Sigmoid colon (tissue), 7 donors: Measurements from ENCODE around the gene CCDC122. TPM values are rescaled to one million over a fixed set of nuclear protein-coding genes. Genes with fewer than 3 reads are reported as not detected.

Source experiments
- DNase-seq: peaks from one replicate; pipeline ENCODE4 v3.0.0-alpha.2; 2019
- H3K27ac ChIP-seq, 4 donors: fragments of 200-600 bp; sonication (generic); one replicate each; pipeline ENCODE4 v1.5.1; 2016 to 2019; ENCODE audit warnings: mild to moderate bottlenecking in 1 of 4
- H3K27me3 ChIP-seq, 3 donors: fragments of 200-600 bp; sonication (generic); one replicate each; pipeline ENCODE4 v1.5.1; 2019; ENCODE audit warnings: mild to moderate bottlenecking in 1 of 3
- H3K36me3 ChIP-seq, 4 donors: fragments of 200-600 bp; sonication (generic); one replicate each; pipeline ENCODE4 v1.5.1; 2016 to 2019
- H3K4me1 ChIP-seq, 4 donors: fragments of 200-600 bp; sonication (generic); one replicate each; pipeline ENCODE4 v1.5.1; 2017 to 2019
- H3K4me3 ChIP-seq, 4 donors: fragments of 200-600 bp; sonication (generic); one replicate each; pipeline ENCODE4 v1.5.1; 2017 to 2019; ENCODE audit warnings: mild to moderate bottlenecking in 2 of 4, moderate library complexity in 1 of 4
- H3K9me3 ChIP-seq, 4 donors: fragments of 200-600 bp in 3 of 4; sonication (generic) in 3 of 4; one replicate each; pipeline versions ENCODE4 v1.5.1 to v1.6.1; 2013 to 2019
- CTCF ChIP-seq, 4 experiments: fragments of 450-650 bp in 3 of 4; fragments of 200-600 bp in 1 of 4; IDR thresholded peaks; one replicate each; pipeline ENCODE4 v1.5.1; 2016 to 2019; ENCODE audit warnings: antibody characterized with exemption in 4 of 4, mild to moderate bottlenecking in 3 of 4, moderate library complexity in 2 of 4
- EP300 ChIP-seq, 4 donors: sonication (generic); formaldehyde crosslinking; IDR thresholded peaks; one replicate each; pipeline ENCODE4 v1.6.1; 2017; ENCODE audit warnings: antibody characterized with exemption in 4 of 4
- POLR2A ChIP-seq, 2 donors: fragments of 450-650 bp; IDR thresholded peaks; one replicate each; pipeline ENCODE4 v1.6.1; 2016; ENCODE audit warnings: antibody characterized with exemption in 2 of 2, mild to moderate bottlenecking in 2 of 2, moderate library complexity in 2 of 2
- POLR2AphosphoS5 ChIP-seq, 4 donors: sonication (generic); formaldehyde crosslinking; IDR thresholded peaks; one replicate each; pipeline ENCODE4 v1.6.1; 2017; ENCODE audit warnings: antibody characterized with exemption in 4 of 4
- WGBS, 2 donors: extraction: QIAGEN DNeasy Blood & Tissue Kit; methylation state at CpG; one replicate each; pipeline ENCODE4 v1.1.7; 2013; 5-methylcytosine and 5-hydroxymethylcytosine counted together
- intact Hi-C: fragments of 100-400 bp; cut with DNase I; formaldehyde crosslinking; loops from one replicate; pipeline ENCODE4 v1.15.1; 2023
- polyA plus RNA-seq, 3 donors: library from polyadenylated mRNA; stranded (reverse); fragments of 200-250 nt; gene quantifications; one replicate each; pipeline ENCODE4 v1.2.3, GENCODE V29; 2013
- total RNA-seq, 4 donors: library from RNA; depleted of rRNA; stranded (reverse); fragments of >200 nt; gene quantifications; one replicate each; pipeline ENCODE4 v1.1.0, GENCODE V29; 2016
- donor health status: healthy with polysubstance abuse.
- donor health status: Bipolar disorder and iron deficiency.
- donor health status: healthy.

The CCDC122 gene
- total and polyA plus RNA-seq, 7 donors, result 1.2 to 7.4 (median 3.7) TPM

GRCh38 chr13:43848001-43848649 is 31.4 kb downstream of the CCDC122 start:
- H3K4me1 ChIP-seq, result no peaks in the 10 kb centered on the region
- intact Hi-C loops, result no loop called here
- no peaks in the 10 kb centered on the region for H3K36me3 ChIP-seq
- WGBS, 2 donors, result 87% methylated on average over 1 of the region's 1 CpG
- H3K27me3 ChIP-seq, result no peaks in the 10 kb centered on the region
- no peak overlapping the region for H3K4me3 ChIP-seq
- no peak for DNase-seq
- TF ChIP-seq POLR2A (IDR thresholded peaks at IDR 0.05), result no peak
- no peak for TF ChIP-seq POLR2AphosphoS5 (IDR thresholded peaks at IDR 0.05)
- TF ChIP-seq EP300 (IDR thresholded peaks at IDR 0.05), result no peak
- no peak for TF ChIP-seq CTCF (IDR thresholded peaks at IDR 0.05)
- no peak overlapping the region for H3K27ac ChIP-seq
- peaks cover 4 to 19% (median 11%) of the 10 kb centered on the region in 4 donors for H3K9me3 ChIP-seq

GRCh38 chr13:43846496-43847158 is 32.9 kb downstream of the CCDC122 start:
- no peak for DNase-seq
- 91 to 97% methylated on average over 3 of the region's 3 CpGs for WGBS, 2 donors
- no peak overlapping the region for H3K4me3 ChIP-seq
- no peaks in the 10 kb centered on the region for H3K27me3 ChIP-seq
- TF ChIP-seq POLR2A (IDR thresholded peaks at IDR 0.05), result no peak
- no peak for TF ChIP-seq POLR2AphosphoS5 (IDR thresholded peaks at IDR 0.05)
- no peak for TF ChIP-seq CTCF (IDR thresholded peaks at IDR 0.05)
- no peak for TF ChIP-seq EP300 (IDR thresholded peaks at IDR 0.05)
- H3K4me1 ChIP-seq, result no peaks in the 10 kb centered on the region
- H3K27ac ChIP-seq, result no peak overlapping the region
- H3K9me3 ChIP-seq, result peaks cover 0 to 12% (median 4%) of the 10 kb centered on the region in 4 donors
- H3K36me3 ChIP-seq, result no peaks in the 10 kb centered on the region
- intact Hi-C loops, result no loop called here

GRCh38 chr13:43838909-43839308 is 40.6 kb downstream of the CCDC122 start:
- Histone ChIP-seq H3K9me3 (no peaks in the 10 kb centered on the region), H3K36me3 (no peaks in the 10 kb centered on the region), H3K4me1 (no peaks in the 10 kb centered on the region), H3K27ac (no peak overlapping the region), H3K4me3 (no peak overlapping the region), H3K27me3 (no peaks in the 10 kb centered on the region)
- DNase-seq, result no peak
- 81 to 82% methylated on average over 4 of the region's 4 CpGs for WGBS, 2 donors
- TF ChIP-seq EP300 (IDR thresholded peaks at IDR 0.05) (no peak), POLR2A (IDR thresholded peaks at IDR 0.05) (no peak), CTCF (IDR thresholded peaks at IDR 0.05) (no peak), POLR2AphosphoS5 (IDR thresholded peaks at IDR 0.05) (no peak)
- intact Hi-C loops, result no loop called here

- no peak overlapping the region for H3K4me3 ChIP-seq
- intact Hi-C loops, result no loop called here
- no peak for DNase-seq
- H3K9me3 ChIP-seq, result no peaks in the 10 kb centered on the region
- no peak overlapping the region for H3K27ac ChIP-seq
- 71 to 93% methylated on average over 2 of the region's 2 CpGs for WGBS, 2 donors
- no peaks in the 10 kb centered on the region for H3K4me1 ChIP-seq
- no peaks in the 10 kb centered on the region for H3K36me3 ChIP-seq
- TF ChIP-seq POLR2A (IDR thresholded peaks at IDR 0.05) (no peak), CTCF (IDR thresholded peaks at IDR 0.05) (no peak), POLR2AphosphoS5 (IDR thresholded peaks at IDR 0.05) (no peak), EP300 (IDR thresholded peaks at IDR 0.05) (no peak)
- H3K27me3 ChIP-seq, result no peaks in the 10 kb centered on the region
Observed at GRCh38 chr13:43835701-43836100, 43.8 kb downstream of the CCDC122 start.
